KMS-11 (cell line): ENCODE results near the gene TWIST2.

Source experiments
- H2AFZ ChIP-seq: fragments of 200-600 bp; sonication (generic); 2 replicates; pipeline ENCODE4 v1.6.1; 2016; ENCODE audit warnings: antibody characterized with exemption, mixed run types, low read depth
- H3K27ac ChIP-seq: fragments of 200-600 bp; sonication (generic); 2 replicates; pipeline ENCODE4 v1.6.1; 2016; ENCODE audit warnings: mild to moderate bottlenecking, mixed run types
- H3K27me3 ChIP-seq: fragments of 200-600 bp; sonication (generic); 2 replicates; pipeline ENCODE4 v1.6.1; 2017; ENCODE audit warnings: mild to moderate bottlenecking, low read depth, mixed run types, moderate library complexity; ENCODE audit not compliant: insufficient read depth
- H3K36me3 ChIP-seq: fragments of 200-600 bp; sonication (generic); 2 replicates; pipeline ENCODE4 v1.6.1; 2017; ENCODE audit warnings: mild to moderate bottlenecking, mixed run types; ENCODE audit not compliant: insufficient read depth
- H3K4me1 ChIP-seq: fragments of 200-600 bp; sonication (generic); 2 replicates; pipeline ENCODE4 v1.6.1; 2016; ENCODE audit warnings: mild to moderate bottlenecking, low read depth, mixed run types; ENCODE audit not compliant: poor library complexity, severe bottlenecking
- H3K4me2 ChIP-seq: fragments of 200-600 bp; sonication (generic); 2 replicates; pipeline ENCODE4 v1.7.0; 2016; ENCODE audit warnings: mild to moderate bottlenecking, mixed run types
- H3K4me3 ChIP-seq: fragments of 200-600 bp; sonication (generic); IDR thresholded peaks from 2 replicates; pipeline ENCODE4 v1.6.1; 2017; ENCODE audit warnings: low read depth, low read length, mixed read lengths; ENCODE audit not compliant: insufficient read depth
- H3K79me2 ChIP-seq: fragments of 200-600 bp; sonication (generic); 2 replicates; pipeline ENCODE4 v1.6.1; 2016; ENCODE audit warnings: low read depth, mixed run types; ENCODE audit not compliant: insufficient read depth
- H3K9ac ChIP-seq: fragments of 200-600 bp; sonication (generic); 2 replicates; pipeline ENCODE4 v1.6.1; 2016; ENCODE audit warnings: mild to moderate bottlenecking, mixed run types
- H4K20me1 ChIP-seq: fragments of 200-600 bp; sonication (generic); 2 replicates; pipeline ENCODE4 v1.6.1; 2016; ENCODE audit warnings: mild to moderate bottlenecking, mixed run types; ENCODE audit not compliant: insufficient read depth
- CTCF ChIP-seq: fragments of 200-600 bp; sonication (generic); conservative IDR thresholded peaks from 2 replicates; pipeline ENCODE4 v1.6.1; 2017; ENCODE audit warnings: low read depth, mild to moderate bottlenecking, antibody characterized with exemption, low read length, moderate library complexity, mixed read lengths

Gene TWIST2

GRCh38 chr2:238859636-238860347 lies 11.9 kb downstream of the TWIST2 start:
- H2AFZ ChIP-seq, result no peak overlapping the region
- H3K27me3 ChIP-seq, result peaks cover 51% of the 10 kb centered on the region
- no peaks in the 10 kb centered on the region for H3K79me2 ChIP-seq
- H3K4me1 ChIP-seq, result no peaks in the 10 kb centered on the region
- H3K4me3 ChIP-seq, result no peak overlapping the region
- H3K27ac ChIP-seq, result no peak overlapping the region
- TF ChIP-seq CTCF, result no peak
- no peaks in the 10 kb centered on the region for H3K36me3 ChIP-seq
- no peak overlapping the region for H3K9ac ChIP-seq
- no peak overlapping the region for H3K4me2 ChIP-seq
- no peaks in the 10 kb centered on the region for H4K20me1 ChIP-seq

GRCh38 chr2:238861013-238861730 lies 13.3 kb downstream of the TWIST2 start:
- no peaks in the 10 kb centered on the region for H3K4me1 ChIP-seq
- no peak for TF ChIP-seq CTCF
- no peak overlapping the region for H3K4me3 ChIP-seq
- no peak overlapping the region for H3K4me2 ChIP-seq
- H3K36me3 ChIP-seq, result no peaks in the 10 kb centered on the region
- H4K20me1 ChIP-seq, result no peaks in the 10 kb centered on the region
- H3K27me3 ChIP-seq, result peaks cover 44% of the 10 kb centered on the region
- H3K79me2 ChIP-seq, result no peaks in the 10 kb centered on the region
- H3K9ac ChIP-seq, result no peak overlapping the region
- no peak overlapping the region for H3K27ac ChIP-seq
- no peak overlapping the region for H2AFZ ChIP-seq

GRCh38 chr2:238861766-238862315 lies 14.0 kb downstream of the TWIST2 start:
- H4K20me1 ChIP-seq, result no peaks in the 10 kb centered on the region
- no peak for TF ChIP-seq CTCF
- H3K79me2 ChIP-seq, result no peaks in the 10 kb centered on the region
- H3K4me1 ChIP-seq, result no peaks in the 10 kb centered on the region
- no peak overlapping the region for H3K4me2 ChIP-seq
- no peak overlapping the region for H3K4me3 ChIP-seq
- H3K36me3 ChIP-seq, result no peaks in the 10 kb centered on the region
- H3K9ac ChIP-seq, result no peak overlapping the region
- no peak overlapping the region for H3K27ac ChIP-seq
- H3K27me3 ChIP-seq, result peaks cover 38% of the 10 kb centered on the region
- H2AFZ ChIP-seq, result no peak overlapping the region

- Histone ChIP-seq H3K4me2 (no peak overlapping the region), H3K4me3 (no peak overlapping the region), H2AFZ (no peak overlapping the region), H3K79me2 (no peaks in the 10 kb centered on the region), H3K27me3 (peaks cover 38% of the 10 kb centered on the region), H3K27ac (no peak overlapping the region), H4K20me1 (no peaks in the 10 kb centered on the region), H3K36me3 (no peaks in the 10 kb centered on the region), H3K4me1 (no peaks in the 10 kb centered on the region), H3K9ac (no peak overlapping the region)
- no peak for TF ChIP-seq CTCF
Observed at GRCh38 chr2:238862701-238863100, 14.8 kb downstream of the TWIST2 start.
